Endothelial cell (in vitro differentiated cells): ENCODE results near the gene DBI. TPM values are rescaled to one million over a fixed set of nuclear protein-coding genes. Genes with fewer than 3 reads are reported as not detected.
"Not testable (repeated sequence)": the region's sequence is repeated elsewhere in the genome, so short reads cannot be mapped to it uniquely, and the experiment has no call there.

Experiments used
- DNase-seq: peaks from one replicate; pipeline ENCODE4 v3.0.0; 2021; ENCODE audit warnings: low spot score
- H3K27ac Mint-ChIP-seq: one replicate; pipeline ENCODE4 v1.8.0; 2021; ENCODE audit warnings: mixed read lengths, inconsistent platforms; ENCODE audit not compliant: unreplicated experiment
- H3K27me3 Mint-ChIP-seq: one replicate; pipeline ENCODE4 v1.8.0; 2021; ENCODE audit warnings: mild to moderate bottlenecking, moderate library complexity, mixed read lengths, inconsistent platforms; ENCODE audit not compliant: unreplicated experiment
- H3K36me3 Mint-ChIP-seq: one replicate; pipeline ENCODE4 v1.8.0; 2021; ENCODE audit warnings: mild to moderate bottlenecking, low read depth, mixed read lengths, inconsistent platforms; ENCODE audit not compliant: unreplicated experiment
- H3K4me1 Mint-ChIP-seq: one replicate; pipeline ENCODE4 v1.8.0; 2021; ENCODE audit warnings: mild to moderate bottlenecking, mixed read lengths, inconsistent platforms; ENCODE audit not compliant: unreplicated experiment
- H3K4me3 Mint-ChIP-seq: one replicate; pipeline ENCODE4 v1.8.0; 2021; ENCODE audit warnings: mild to moderate bottlenecking, mixed read lengths, inconsistent platforms; ENCODE audit not compliant: unreplicated experiment
- H3K9me3 Mint-ChIP-seq: one replicate; pipeline ENCODE4 v1.8.0; 2021; ENCODE audit warnings: mixed read lengths, inconsistent platforms; ENCODE audit not compliant: unreplicated experiment
- CTCF ChIP-seq: fragments of 200-600 bp; sonication (generic); IDR thresholded peaks from one replicate; pipeline ENCODE4 v1.5.0; 2021; ENCODE audit warnings: antibody characterized with exemption; ENCODE audit not compliant: unreplicated experiment
- total RNA-seq: library from RNA; stranded (reverse); fragmentation: NEBNext Ultra II Directional; extraction: Animal tissue kit (Norgen Biotek cat#: 25700); gene quantifications from one replicate; pipeline ENCODE4 v1.2.1, GENCODE V29; 2021; ENCODE audit not compliant: unreplicated experiment

Gene DBI
- total RNA-seq, 1 donor from 2014 or later, result 180 TPM

- peaks cover 4% of the 10 kb centered on the region for H3K27me3 Mint-ChIP-seq
- H3K36me3 Mint-ChIP-seq, result no peaks in the 10 kb centered on the region
- no peak for DNase-seq
- TF ChIP-seq CTCF, result no peak
- H3K9me3 Mint-ChIP-seq, result no peaks in the 10 kb centered on the region
- no peak overlapping the region for H3K4me3 Mint-ChIP-seq
- H3K27ac Mint-ChIP-seq, result no peak overlapping the region
- H3K4me1 Mint-ChIP-seq, result peaks cover 30% of the 10 kb centered on the region
Measured at GRCh38 chr2:119393971-119394748, 27.4 kb downstream of the DBI start.

- DNase-seq, result no peak
- Mint-ChIP-seq H3K9me3 (no peaks in the 10 kb centered on the region), H3K4me3 (no peak overlapping the region), H3K4me1 (peaks cover 12% of the 10 kb centered on the region), H3K27me3 (peaks cover 7% of the 10 kb centered on the region), H3K36me3 (no peaks in the 10 kb centered on the region), H3K27ac (no peak overlapping the region)
- TF ChIP-seq CTCF, result no peak
Measured at GRCh38 chr2:119397196-119397595, 30.4 kb downstream of the DBI start.

- Mint-ChIP-seq H3K27ac (no peak overlapping the region), H3K9me3 (no peaks in the 10 kb centered on the region), H3K36me3 (no peaks in the 10 kb centered on the region), H3K4me1 (peaks cover 12% of the 10 kb centered on the region), H3K27me3 (peaks cover 7% of the 10 kb centered on the region), H3K4me3 (no peak overlapping the region)
- no peak for DNase-seq
- TF ChIP-seq CTCF, result no peak
Measured at GRCh38 chr2:119402106-119402505, 35.3 kb downstream of the DBI start.

- no peak for TF ChIP-seq CTCF
- no peaks in the 10 kb centered on the region for H3K36me3 Mint-ChIP-seq
- no peaks in the 10 kb centered on the region for H3K9me3 Mint-ChIP-seq
- peaks cover 7% of the 10 kb centered on the region for H3K27me3 Mint-ChIP-seq
- H3K27ac Mint-ChIP-seq, result no peak overlapping the region
- DNase-seq, result no peak
- peaks cover 14% of the 10 kb centered on the region for H3K4me1 Mint-ChIP-seq
- H3K4me3 Mint-ChIP-seq, result no peak overlapping the region
Measured at GRCh38 chr2:119402645-119403560, 36.1 kb downstream of the DBI start.

- H3K4me3 Mint-ChIP-seq, H3K36me3 Mint-ChIP-seq, H3K27ac Mint-ChIP-seq, H3K27me3 Mint-ChIP-seq, H3K9me3 Mint-ChIP-seq, DNase-seq: not testable (repeated sequence)
- H3K4me1 Mint-ChIP-seq, result peaks cover 15% of the 10 kb centered on the region
Measured at GRCh38 chr2:119403618-119404017, 36.8 kb downstream of the DBI start.
